ENCODE results near the gene SLC49A3. TPM values are rescaled to one million over a fixed set of nuclear protein-coding genes. Genes with fewer than 3 reads are reported as not detected.
A peak's percentile ranks its signal among the peaks of the same experiment; 100 is the strongest.

The SLC49A3 gene
- total and polyA plus RNA-seq, 2 of the 13 experiments (the other 11 are each of a cell fraction or from before 2014, with no cell fraction given): 0.07 to 0.17 TPM

- peak; percentile 70; the same call in 1 of the 2 replicates for TF ChIP-seq TFDP1 (CRISPR knock-in tag; IDR thresholded peaks at IDR 0.05; ENCODE audit: borderline replicate concordance)
- no peak for TF ChIP-seq THRA (CRISPR knock-in tag; IDR thresholded peaks at IDR 0.05; ENCODE audit: borderline replicate concordance)
- TF ChIP-seq BHLHE40 (IDR thresholded peaks at IDR 0.05; ENCODE audit: low read length): 0 out of 2 replicates have a peak, but pooled peaks have one; percentile 13
- TF ChIP-seq ZNF430 (CRISPR knock-in tag; IDR thresholded peaks at IDR 0.05): no peak; the same call in 1 of the 2 replicates
- TF ChIP-seq ISX (CRISPR knock-in tag; conservative IDR thresholded peaks at IDR 0.05): no peak
- TF ChIP-seq, protein P1, sequence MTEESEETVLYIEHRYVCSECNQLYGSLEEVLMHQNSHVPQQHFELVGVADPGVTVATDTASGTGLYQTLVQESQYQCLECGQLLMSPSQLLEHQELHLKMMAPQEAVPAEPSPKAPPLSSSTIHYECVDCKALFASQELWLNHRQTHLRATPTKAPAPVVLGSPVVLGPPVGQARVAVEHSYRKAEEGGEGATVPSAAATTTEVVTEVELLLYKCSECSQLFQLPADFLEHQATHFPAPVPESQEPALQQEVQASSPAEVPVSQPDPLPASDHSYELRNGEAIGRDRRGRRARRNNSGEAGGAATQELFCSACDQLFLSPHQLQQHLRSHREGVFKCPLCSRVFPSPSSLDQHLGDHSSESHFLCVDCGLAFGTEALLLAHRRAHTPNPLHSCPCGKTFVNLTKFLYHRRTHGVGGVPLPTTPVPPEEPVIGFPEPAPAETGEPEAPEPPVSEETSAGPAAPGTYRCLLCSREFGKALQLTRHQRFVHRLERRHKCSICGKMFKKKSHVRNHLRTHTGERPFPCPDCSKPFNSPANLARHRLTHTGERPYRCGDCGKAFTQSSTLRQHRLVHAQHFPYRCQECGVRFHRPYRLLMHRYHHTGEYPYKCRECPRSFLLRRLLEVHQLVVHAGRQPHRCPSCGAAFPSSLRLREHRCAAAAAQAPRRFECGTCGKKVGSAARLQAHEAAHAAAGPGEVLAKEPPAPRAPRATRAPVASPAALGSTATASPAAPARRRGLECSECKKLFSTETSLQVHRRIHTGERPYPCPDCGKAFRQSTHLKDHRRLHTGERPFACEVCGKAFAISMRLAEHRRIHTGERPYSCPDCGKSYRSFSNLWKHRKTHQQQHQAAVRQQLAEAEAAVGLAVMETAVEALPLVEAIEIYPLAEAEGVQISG (CRISPR knock-in tag; IDR thresholded peaks at IDR 0.05): peak; percentile 63; the same call in 1 of the 2 replicates
- TF ChIP-seq HOMEZ (CRISPR knock-in tag; IDR thresholded peaks at IDR 0.05; ENCODE audit: low read depth): no peak
- TF ChIP-seq, protein P2, sequence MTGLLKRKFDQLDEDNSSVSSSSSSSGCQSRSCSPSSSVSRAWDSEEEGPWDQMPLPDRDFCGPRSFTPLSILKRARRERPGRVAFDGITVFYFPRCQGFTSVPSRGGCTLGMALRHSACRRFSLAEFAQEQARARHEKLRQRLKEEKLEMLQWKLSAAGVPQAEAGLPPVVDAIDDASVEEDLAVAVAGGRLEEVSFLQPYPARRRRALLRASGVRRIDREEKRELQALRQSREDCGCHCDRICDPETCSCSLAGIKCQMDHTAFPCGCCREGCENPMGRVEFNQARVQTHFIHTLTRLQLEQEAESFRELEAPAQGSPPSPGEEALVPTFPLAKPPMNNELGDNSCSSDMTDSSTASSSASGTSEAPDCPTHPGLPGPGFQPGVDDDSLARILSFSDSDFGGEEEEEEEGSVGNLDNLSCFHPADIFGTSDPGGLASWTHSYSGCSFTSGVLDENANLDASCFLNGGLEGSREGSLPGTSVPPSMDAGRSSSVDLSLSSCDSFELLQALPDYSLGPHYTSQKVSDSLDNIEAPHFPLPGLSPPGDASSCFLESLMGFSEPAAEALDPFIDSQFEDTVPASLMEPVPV (CRISPR knock-in tag; IDR thresholded peaks at IDR 0.05): no peak; the same call in 1 of the 2 replicates
- peak in 1 of 2 experiments; percentile 91; a peak in 2 of 4 replicates for TF ChIP-seq NR2F1 (CRISPR knock-in tag; IDR thresholded peaks at IDR 0.05)
- 0 out of 2 replicates have a peak, but pooled peaks have one; percentile 13 for TF ChIP-seq ZMYM4 (CRISPR knock-in tag; IDR thresholded peaks at IDR 0.05)
- peak; percentile 49; the same call in 1 of the 2 replicates for TF ChIP-seq MTF2 (CRISPR knock-in tag; IDR thresholded peaks at IDR 0.05; ENCODE audit: borderline replicate concordance)
- peak; percentile 47; the same call in 1 of the 2 replicates for TF ChIP-seq ZNF558 (CRISPR knock-in tag; IDR thresholded peaks at IDR 0.05; ENCODE audit: borderline replicate concordance)
- TF ChIP-seq ZNF816 (CRISPR knock-in tag; IDR thresholded peaks at IDR 0.05; ENCODE audit: borderline replicate concordance): no peak
- peak; percentile 82 for TF ChIP-seq RBFOX2 (IDR thresholded peaks at IDR 0.05; ENCODE audit: low read depth, low read length)
- TF ChIP-seq NKX3-1 (CRISPR knock-in tag; IDR thresholded peaks at IDR 0.05): no peak
- TF ChIP-seq POLR2G (IDR thresholded peaks at IDR 0.05; ENCODE audit: low read depth, low read length): peak; percentile 77
- no peak for TF ChIP-seq ZC3H4 (CRISPR knock-in tag; IDR thresholded peaks at IDR 0.05; ENCODE audit: borderline replicate concordance)
- peak; percentile 60 for TF ChIP-seq PHF8 (CRISPR knock-in tag; IDR thresholded peaks at IDR 0.05)
- TF ChIP-seq, protein P3, sequence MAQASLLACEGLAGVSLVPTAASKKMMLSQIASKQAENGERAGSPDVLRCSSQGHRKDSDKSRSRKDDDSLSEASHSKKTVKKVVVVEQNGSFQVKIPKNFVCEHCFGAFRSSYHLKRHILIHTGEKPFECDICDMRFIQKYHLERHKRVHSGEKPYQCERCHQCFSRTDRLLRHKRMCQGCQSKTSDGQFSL (CRISPR knock-in tag; IDR thresholded peaks at IDR 0.05): peak; percentile 70; the same call in 1 of the 2 replicates
These were observed 16.5 kb upstream of the SLC49A3 start, which contains the start of gene PCGF3 (continued) for GRCh38 chr4:705278-706082.
